H9 (cell line): ENCODE results near the gene NMRAL1. TPM values are rescaled to one million over a fixed set of nuclear protein-coding genes. Genes with fewer than 3 reads are reported as not detected.

Experiments
- DNase-seq: peaks from one replicate; pipeline ENCODE4 v3.0.0-alpha.2; 2017
- H2AFZ ChIP-seq: one replicate; pipeline ENCODE4 v1.6.1; 2013; ENCODE audit warnings: mild to moderate bottlenecking, low read length, control low read depth, moderate library complexity
- H2AK5ac ChIP-seq: 2 replicates; pipeline ENCODE4 v1.6.1; 2013; ENCODE audit warnings: low read length, control low read depth, mixed read lengths; ENCODE audit not compliant: insufficient read length
- H2BK120ac ChIP-seq: one replicate; pipeline ENCODE4 v1.6.1; 2013; ENCODE audit warnings: low read depth, mild to moderate bottlenecking, low read length, control low read depth, inconsistent platforms; ENCODE audit not compliant: poor library complexity, severe bottlenecking
- H2BK12ac ChIP-seq: 2 replicates; pipeline ENCODE4 v1.6.1; 2013; ENCODE audit warnings: low read length, control low read depth, mixed read lengths, low read depth; ENCODE audit not compliant: insufficient read length
- H2BK15ac ChIP-seq: 2 replicates; pipeline ENCODE4 v1.6.1; 2013; ENCODE audit warnings: low read depth, low read length, control low read depth
- H2BK20ac ChIP-seq: one replicate; pipeline ENCODE4 v1.6.1; 2013; ENCODE audit warnings: low read depth, mild to moderate bottlenecking, low read length, control low read depth, inconsistent platforms; ENCODE audit not compliant: poor library complexity, severe bottlenecking
- H2BK5ac ChIP-seq: 2 replicates; pipeline ENCODE4 v1.6.1; 2013; ENCODE audit warnings: low read length, control low read depth, mixed read lengths; ENCODE audit not compliant: insufficient read length
- H3K14ac ChIP-seq: 2 replicates; pipeline ENCODE4 v1.6.1; 2013; ENCODE audit warnings: low read length, control low read depth; ENCODE audit not compliant: insufficient read depth
- H3K18ac ChIP-seq: 2 replicates; pipeline ENCODE4 v1.6.1; 2013; ENCODE audit warnings: low read depth, mild to moderate bottlenecking, mixed read lengths, low read length, control low read depth; ENCODE audit not compliant: insufficient read length
- H3K23ac ChIP-seq: 2 replicates; pipeline ENCODE4 v1.6.1; 2013; ENCODE audit warnings: low read length, control low read depth, mixed read lengths, low read depth; ENCODE audit not compliant: insufficient read length
- H3K23me2 ChIP-seq: 2 replicates; pipeline ENCODE4 v1.6.1; 2013; ENCODE audit warnings: low read depth, mild to moderate bottlenecking, mixed read lengths, low read length, control low read depth; ENCODE audit not compliant: insufficient read length, poor library complexity, severe bottlenecking
- H3K27ac ChIP-seq: 2 replicates; pipeline ENCODE4 v1.5.1; 2013; ENCODE audit warnings: low read length, control low read depth, mixed read lengths, low read depth; ENCODE audit not compliant: insufficient read length
- H3K27me3 ChIP-seq: 2 replicates; pipeline ENCODE4 v1.6.1; 2013; ENCODE audit warnings: low read length, control low read depth, inconsistent platforms; ENCODE audit not compliant: insufficient read depth
- H3K4ac ChIP-seq: 2 replicates; pipeline ENCODE4 v1.6.1; 2013; ENCODE audit warnings: low read depth, mild to moderate bottlenecking, control low read depth, inconsistent platforms, low read length, moderate library complexity
- H3K4me1 ChIP-seq: 2 replicates; pipeline ENCODE4 v1.6.1; 2013; ENCODE audit warnings: low read length, control low read depth, inconsistent platforms; ENCODE audit not compliant: insufficient read depth
- H3K4me2 ChIP-seq: 2 replicates; pipeline ENCODE4 v1.6.1; 2013; ENCODE audit warnings: low read length, control low read depth, mixed read lengths; ENCODE audit not compliant: insufficient read length, insufficient read depth
- H3K56ac ChIP-seq: 2 replicates; pipeline ENCODE4 v1.6.1; 2013; ENCODE audit warnings: low read depth, mild to moderate bottlenecking, mixed read lengths, low read length, control low read depth; ENCODE audit not compliant: insufficient read length
- H3K79me1 ChIP-seq: 2 replicates; pipeline ENCODE4 v1.6.1; 2013; ENCODE audit warnings: low read depth, mild to moderate bottlenecking, moderate library complexity, low read length, control low read depth, inconsistent platforms; ENCODE audit not compliant: insufficient read depth, poor library complexity, severe bottlenecking
- H3K79me2 ChIP-seq: 2 replicates; pipeline ENCODE4 v1.6.1; 2013; ENCODE audit warnings: low read length, control low read depth, inconsistent platforms; ENCODE audit not compliant: insufficient read depth
- H3K9ac ChIP-seq: 2 replicates; pipeline ENCODE4 v1.6.1; 2013; ENCODE audit warnings: low read length, control low read depth, mixed read lengths; ENCODE audit not compliant: insufficient read length; ENCODE audit errors: extremely low read depth
- H3K9me3 ChIP-seq: one replicate; pipeline ENCODE4 v1.6.1; 2013; ENCODE audit warnings: low read depth, low read length, inconsistent platforms; ENCODE audit not compliant: control insufficient read depth
- H3T11ph ChIP-seq: one replicate; pipeline ENCODE4 v1.6.1; 2013; ENCODE audit warnings: mild to moderate bottlenecking, low read length, control low read depth, inconsistent platforms
- H4K20me1 ChIP-seq: one replicate; pipeline ENCODE4 v1.6.1; 2013; ENCODE audit not compliant: control insufficient read depth, insufficient read length, insufficient read depth
- H4K5ac ChIP-seq: 2 replicates; pipeline ENCODE4 v1.6.1; 2013; ENCODE audit warnings: low read depth, mild to moderate bottlenecking, mixed read lengths, low read length, control low read depth; ENCODE audit not compliant: insufficient read length
- H4K8ac ChIP-seq: replicated peaks from 2 replicates; pipeline ENCODE4 v1.6.1; 2013; ENCODE audit warnings: low read length, control low read depth, mixed read lengths, low read depth; ENCODE audit not compliant: insufficient read length
- H4K91ac ChIP-seq: 2 replicates; pipeline ENCODE4 v1.6.1; 2013; ENCODE audit warnings: low read depth, mild to moderate bottlenecking, moderate library complexity, mixed read lengths, low read length, control low read depth; ENCODE audit not compliant: insufficient read length
- H3K27ac Mint-ChIP-seq, 3 experiments: 2 replicates in 2 of 3; 3 replicates in 1 of 3; pipeline ENCODE4 v1.8.0; 2020 to 2021; ENCODE audit warnings: mixed read lengths in 3 of 3, mild to moderate bottlenecking in 1 of 3, moderate library complexity in 1 of 3
- H3K27me3 Mint-ChIP-seq: 2 replicates; pipeline ENCODE4 v1.8.0; 2021; ENCODE audit warnings: low read depth, mild to moderate bottlenecking, moderate library complexity, mixed read lengths
- H3K36me3 Mint-ChIP-seq, 3 experiments: 2 replicates in 2 of 3; 3 replicates in 1 of 3; pipeline ENCODE4 v1.8.0; 2020 to 2021; ENCODE audit warnings: low read depth in 3 of 3, mixed read lengths in 3 of 3; ENCODE audit not compliant: insufficient read depth in 1 of 3
- H3K4me1 Mint-ChIP-seq, 2 experiments: 2 replicates each; pipeline ENCODE4 v1.8.0; 2020; ENCODE audit warnings: mixed read lengths in 2 of 2
- H3K4me3 Mint-ChIP-seq, 2 experiments: 2 replicates in 1 of 2; 3 replicates in 1 of 2; pipeline ENCODE4 v1.8.0; 2020 to 2021; ENCODE audit warnings: mild to moderate bottlenecking in 2 of 2, mixed read lengths in 2 of 2, moderate library complexity in 1 of 2
- H3K9me3 Mint-ChIP-seq, 2 experiments: 2 replicates in 1 of 2; 3 replicates in 1 of 2; pipeline ENCODE4 v1.8.0; 2020; ENCODE audit warnings: mild to moderate bottlenecking in 2 of 2, mixed read lengths in 2 of 2, moderate library complexity in 1 of 2
- WGBS: extraction: QIAGEN DNeasy Blood & Tissue Kit; methylation state at CpG from one replicate; pipeline ENCODE4 v1.1.7; 2013; ENCODE audit warnings: missing lambda C conversion rate, low lambda C conversion rate, mixed read lengths; ENCODE audit not compliant: insufficient read length; ENCODE audit errors: extremely low coverage; 5-methylcytosine and 5-hydroxymethylcytosine counted together
- total RNA-seq: library from RNA; stranded (reverse); gene quantifications from 2 replicates; pipeline ENCODE4 v1.2.1, GENCODE V29; 2021
- TF ChIP-seq, protein P1 (sequence below): fragments of 200-600 bp; sonication (generic); conservative IDR thresholded peaks from 3 replicates; pipeline ENCODE4 v1.8.0; 2021; ENCODE audit warnings: antibody characterized with exemption, mild to moderate bottlenecking

NMRAL1 gene
- total RNA-seq, 1 experiment from 2014 or later: 78.9 TPM

DNA sequence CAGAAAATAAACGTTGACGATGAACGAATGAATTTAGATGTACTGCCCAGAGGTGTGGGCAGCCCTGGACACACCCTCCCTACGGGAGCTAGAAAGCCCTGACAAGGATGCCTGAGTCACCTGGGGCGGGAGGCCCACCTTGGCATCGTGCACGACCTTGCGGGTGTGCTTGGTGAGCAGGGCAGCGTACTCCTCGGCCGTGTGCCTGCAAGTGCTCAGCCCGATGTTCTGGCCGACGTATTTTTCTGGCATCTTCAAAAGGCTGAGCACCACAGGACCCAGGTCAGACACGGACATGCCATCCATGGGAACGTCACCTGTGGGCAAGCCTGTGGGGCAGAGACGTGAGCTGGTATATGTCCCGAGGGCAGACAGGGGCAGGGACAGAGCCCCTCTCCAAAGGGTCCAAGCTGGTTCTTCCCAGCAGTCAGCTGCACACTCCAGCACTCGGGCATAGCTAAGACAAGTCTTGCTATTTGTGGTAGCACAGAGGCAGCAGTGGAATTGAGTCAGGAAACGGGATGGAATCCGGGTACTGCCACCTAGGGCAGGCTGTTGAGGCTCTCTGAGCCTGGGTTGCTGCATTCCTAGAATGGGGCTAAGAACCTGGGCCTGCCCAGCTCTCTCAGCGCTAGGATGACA is 10.8 kb downstream of the NMRAL1 start:
- Histone ChIP-seq H4K5ac (no peak overlapping the region), H2BK15ac (no peak overlapping the region), H4K20me1 (no peaks in the 10 kb centered on the region), H3K27ac (no peak overlapping the region), H3K4me1 (no peaks in the 10 kb centered on the region), H2AFZ (no peak overlapping the region), H2BK120ac (no peak overlapping the region), H3K23me2 (no peaks in the 10 kb centered on the region), H3T11ph (no peak overlapping the region), H4K91ac (no peak overlapping the region), H3K56ac (no peak overlapping the region), H3K27me3 (no peaks in the 10 kb centered on the region), H3K14ac (no peak overlapping the region), H4K8ac (no peak overlapping the region), H3K9ac (no peak overlapping the region), H3K23ac (no peak overlapping the region), H2BK5ac (no peak overlapping the region), H2BK12ac (no peak overlapping the region), H2BK20ac (no peak overlapping the region), H3K4ac (no peak overlapping the region), H3K79me2 (no peaks in the 10 kb centered on the region), H2AK5ac (no peak overlapping the region), H3K9me3 (no peaks in the 10 kb centered on the region), H3K18ac (no peak overlapping the region), H3K4me2 (no peak overlapping the region), H3K79me1 (no peaks in the 10 kb centered on the region)
- Mint-ChIP-seq H3K4me3 (no peak overlapping the region), H3K9me3 (no peaks in the 10 kb centered on the region), H3K27ac (peak overlapping the region in 2 of 3 experiments; percentile 72 to 86; a peak in 4 of 7 replicates), H3K27me3 (no peaks in the 10 kb centered on the region; the same call in 1 of the 2 replicates), H3K36me3 (peaks cover 18 to 59% (median 56%) of the 10 kb centered on the region in 3 experiments; a peak in 6 of 7 replicates), H3K4me1 (peaks cover 10 to 20% of the 10 kb centered on the region in 2 experiments)
- no peak for DNase-seq
- WGBS: no CpG with 5 or more reads among the region's 22 CpGs
- TF ChIP-seq, protein P1, sequence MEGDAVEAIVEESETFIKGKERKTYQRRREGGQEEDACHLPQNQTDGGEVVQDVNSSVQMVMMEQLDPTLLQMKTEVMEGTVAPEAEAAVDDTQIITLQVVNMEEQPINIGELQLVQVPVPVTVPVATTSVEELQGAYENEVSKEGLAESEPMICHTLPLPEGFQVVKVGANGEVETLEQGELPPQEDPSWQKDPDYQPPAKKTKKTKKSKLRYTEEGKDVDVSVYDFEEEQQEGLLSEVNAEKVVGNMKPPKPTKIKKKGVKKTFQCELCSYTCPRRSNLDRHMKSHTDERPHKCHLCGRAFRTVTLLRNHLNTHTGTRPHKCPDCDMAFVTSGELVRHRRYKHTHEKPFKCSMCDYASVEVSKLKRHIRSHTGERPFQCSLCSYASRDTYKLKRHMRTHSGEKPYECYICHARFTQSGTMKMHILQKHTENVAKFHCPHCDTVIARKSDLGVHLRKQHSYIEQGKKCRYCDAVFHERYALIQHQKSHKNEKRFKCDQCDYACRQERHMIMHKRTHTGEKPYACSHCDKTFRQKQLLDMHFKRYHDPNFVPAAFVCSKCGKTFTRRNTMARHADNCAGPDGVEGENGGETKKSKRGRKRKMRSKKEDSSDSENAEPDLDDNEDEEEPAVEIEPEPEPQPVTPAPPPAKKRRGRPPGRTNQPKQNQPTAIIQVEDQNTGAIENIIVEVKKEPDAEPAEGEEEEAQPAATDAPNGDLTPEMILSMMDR: no peak
